BE2C (cell line): ENCODE measurements around the gene ECM1.
A peak's percentile ranks its signal among the peaks of the same experiment; 100 is the strongest.

ENCODE experiments used
- DNase-seq: peaks from one replicate; pipeline ENCODE4 v3.0.0-alpha.2; 2020
- H3K27me3 ChIP-seq: fragments of 250-450 bp; sonication (Bioruptor Pico); 2 replicates; pipeline ENCODE4 v1.5.1; 2020; ENCODE audit warnings: mild to moderate bottlenecking
- H3K36me3 ChIP-seq: fragments of 250-450 bp; sonication (Bioruptor Pico); 2 replicates; pipeline ENCODE4 v1.5.1; 2020; ENCODE audit warnings: mild to moderate bottlenecking
- H3K4me1 ChIP-seq: fragments of 250-450 bp; sonication (Bioruptor Pico); 2 replicates; pipeline ENCODE4 v1.5.1; 2020
- H3K4me3 ChIP-seq: 2 replicates; pipeline ENCODE4 v1.5.1; 2011; ENCODE audit warnings: low read depth, low read length
- H3K9me3 ChIP-seq: fragments of 250-450 bp; sonication (Bioruptor Pico); 2 replicates; pipeline ENCODE4 v1.5.1; 2020
- TF ChIP-seq, protein P1 (sequence below): IDR thresholded peaks from 2 replicates; pipeline ENCODE4 v1.5.1; 2012; ENCODE audit warnings: mild to moderate bottlenecking, low read depth, low read length

ECM1 gene

DNA sequence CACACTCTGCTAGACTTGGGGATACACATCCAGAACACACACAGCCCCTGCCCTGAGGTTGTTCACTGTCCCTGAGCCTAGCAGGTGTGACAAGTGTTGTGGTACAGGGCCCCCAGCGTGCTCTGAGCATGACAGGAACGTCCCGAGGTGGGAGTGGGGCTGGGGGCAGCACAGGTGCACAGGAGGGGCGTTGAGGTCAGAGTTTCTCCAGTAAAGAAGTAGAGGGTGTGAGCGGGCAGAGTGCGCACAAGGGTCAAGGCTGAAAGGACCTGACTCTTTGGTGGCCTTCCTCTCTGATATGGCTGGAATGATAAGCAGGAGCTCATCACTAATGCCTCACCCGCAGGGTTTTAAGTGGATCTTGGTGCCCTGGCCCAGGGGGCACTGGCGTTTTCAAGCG lies 6.4 kb downstream of the ECM1 start:
- Histone ChIP-seq H3K4me1 (peaks cover 3% of the 10 kb centered on the region; the same call in 1 of the 2 replicates), H3K36me3 (no peaks in the 10 kb centered on the region), H3K4me3 (no peak overlapping the region), H3K27me3 (no peaks in the 10 kb centered on the region), H3K9me3 (no peaks in the 10 kb centered on the region)
- TF ChIP-seq, protein P1, sequence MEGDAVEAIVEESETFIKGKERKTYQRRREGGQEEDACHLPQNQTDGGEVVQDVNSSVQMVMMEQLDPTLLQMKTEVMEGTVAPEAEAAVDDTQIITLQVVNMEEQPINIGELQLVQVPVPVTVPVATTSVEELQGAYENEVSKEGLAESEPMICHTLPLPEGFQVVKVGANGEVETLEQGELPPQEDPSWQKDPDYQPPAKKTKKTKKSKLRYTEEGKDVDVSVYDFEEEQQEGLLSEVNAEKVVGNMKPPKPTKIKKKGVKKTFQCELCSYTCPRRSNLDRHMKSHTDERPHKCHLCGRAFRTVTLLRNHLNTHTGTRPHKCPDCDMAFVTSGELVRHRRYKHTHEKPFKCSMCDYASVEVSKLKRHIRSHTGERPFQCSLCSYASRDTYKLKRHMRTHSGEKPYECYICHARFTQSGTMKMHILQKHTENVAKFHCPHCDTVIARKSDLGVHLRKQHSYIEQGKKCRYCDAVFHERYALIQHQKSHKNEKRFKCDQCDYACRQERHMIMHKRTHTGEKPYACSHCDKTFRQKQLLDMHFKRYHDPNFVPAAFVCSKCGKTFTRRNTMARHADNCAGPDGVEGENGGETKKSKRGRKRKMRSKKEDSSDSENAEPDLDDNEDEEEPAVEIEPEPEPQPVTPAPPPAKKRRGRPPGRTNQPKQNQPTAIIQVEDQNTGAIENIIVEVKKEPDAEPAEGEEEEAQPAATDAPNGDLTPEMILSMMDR: no peak
- DNase-seq: no peak

DNA sequence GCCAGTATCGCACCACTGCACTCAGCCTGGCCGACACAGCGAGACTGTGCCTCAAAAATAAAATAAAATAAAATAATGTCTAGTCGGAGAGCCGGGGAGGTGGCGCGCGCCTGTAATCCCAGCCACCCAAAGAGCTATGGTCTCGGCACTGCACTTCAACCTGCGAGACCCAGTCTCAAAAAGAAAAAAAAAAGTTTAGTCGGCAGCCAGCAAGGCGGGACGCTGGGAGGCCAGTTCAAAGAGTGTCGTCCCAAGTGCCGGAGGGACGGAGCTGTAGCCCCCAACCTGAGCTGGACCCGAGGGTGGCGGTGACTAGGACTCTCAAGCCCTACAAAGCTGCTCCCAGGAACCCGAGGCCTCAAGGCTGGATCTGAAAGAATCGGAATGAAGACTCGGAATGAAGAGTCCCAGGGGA lies 7.0 kb downstream of the ECM1 start:
- DNase-seq: no peak
- H3K27me3 ChIP-seq: no peaks in the 10 kb centered on the region
- TF ChIP-seq, protein P1: no peak
- peaks cover 3% of the 10 kb centered on the region; the same call in 1 of the 2 replicates for H3K4me1 ChIP-seq
- H3K9me3 ChIP-seq: no peaks in the 10 kb centered on the region
- no peaks in the 10 kb centered on the region for H3K36me3 ChIP-seq
- peak overlapping the region; percentile 81 for H3K4me3 ChIP-seq

DNA sequence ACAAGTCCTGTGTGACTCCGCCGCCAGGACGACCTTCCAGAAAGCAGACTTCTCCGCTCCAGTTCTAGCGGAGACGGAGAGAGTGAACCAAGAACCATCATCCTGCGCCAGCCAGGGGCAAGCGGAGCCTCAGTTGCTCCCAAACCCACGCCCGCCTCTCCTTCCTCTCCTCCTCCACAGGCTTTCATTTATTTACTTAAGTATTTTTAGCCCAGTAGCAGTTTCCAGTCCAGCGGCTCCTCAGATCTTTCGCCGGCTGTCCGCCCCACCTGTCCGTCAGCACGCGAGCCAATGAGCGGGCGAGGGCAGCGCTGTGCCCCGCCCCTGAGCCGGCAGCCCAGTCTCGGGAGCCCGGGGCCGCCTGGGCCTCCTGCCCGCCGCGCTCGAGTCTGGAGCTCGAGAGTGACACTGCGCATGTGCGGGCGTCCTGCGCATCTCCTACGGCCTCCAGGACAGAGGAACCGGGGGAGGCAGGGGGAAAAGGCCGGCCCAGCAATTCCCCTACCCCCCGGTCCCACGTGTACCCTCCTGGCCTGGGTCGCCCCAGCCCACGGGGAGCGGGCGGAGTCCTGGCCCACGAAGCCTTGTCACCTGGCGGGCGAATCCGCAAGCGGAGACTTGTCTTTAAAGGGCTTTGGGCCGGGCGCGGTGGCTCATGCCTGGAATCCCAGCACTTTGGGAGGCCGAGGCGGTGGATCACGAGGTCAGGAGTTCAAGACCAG lies 7.6 kb downstream of the ECM1 start, which contains the start of gene FALEC:
Gene FALEC, plus strand, starts transcription at position 425 of the 722 bp plus-strand sequence.
- H3K4me1 ChIP-seq: peaks cover 3% of the 10 kb centered on the region; the same call in 1 of the 2 replicates
- H3K27me3 ChIP-seq: no peaks in the 10 kb centered on the region
- TF ChIP-seq, protein P1: no peak
- peak; percentile 98 for DNase-seq
- no peaks in the 10 kb centered on the region for H3K9me3 ChIP-seq
- peak within 1 kb of the TSS; percentile 81 for H3K4me3 ChIP-seq
- no peaks in the 10 kb centered on the region for H3K36me3 ChIP-seq

- no peak for DNase-seq
- H3K36me3 ChIP-seq: no peaks in the 10 kb centered on the region
- peak overlapping the region; percentile 81 for H3K4me3 ChIP-seq
- H3K9me3 ChIP-seq: no peaks in the 10 kb centered on the region
- TF ChIP-seq, protein P1: no peak
- H3K4me1 ChIP-seq: peaks cover 3% of the 10 kb centered on the region; the same call in 1 of the 2 replicates
- no peaks in the 10 kb centered on the region for H3K27me3 ChIP-seq
Observed at GRCh38 chr1:150516050-150516591, 8.2 kb downstream of the ECM1 start.

DNA sequence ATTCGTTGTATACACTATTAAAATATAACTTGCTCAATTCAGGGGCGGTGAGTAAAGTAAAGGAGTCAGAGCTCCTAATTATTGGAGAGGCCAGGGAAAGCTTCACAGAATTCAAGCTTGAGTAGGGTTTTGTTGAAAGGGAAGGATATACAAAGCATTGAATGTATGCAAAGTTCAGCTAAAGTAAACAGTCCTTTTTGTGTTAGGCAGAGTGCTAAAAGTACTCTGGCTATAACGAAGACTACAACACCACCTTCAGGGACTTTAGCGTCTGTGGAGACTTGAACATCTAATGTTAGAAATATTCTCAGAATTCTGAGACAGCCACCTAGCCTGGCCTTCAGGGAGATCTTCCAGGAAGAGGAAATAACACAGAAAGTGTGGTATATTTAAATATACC lies 8.7 kb downstream of the ECM1 start:
- H3K9me3 ChIP-seq: no peaks in the 10 kb centered on the region
- TF ChIP-seq, protein P1: no peak

More for the DNA sequence above, 8.7 kb downstream of the ECM1 start:
- no peak for DNase-seq
- peaks cover 3% of the 10 kb centered on the region; the same call in 1 of the 2 replicates for H3K4me1 ChIP-seq
- H3K4me3 ChIP-seq: peak overlapping the region; percentile 81
- H3K36me3 ChIP-seq: no peaks in the 10 kb centered on the region
- no peaks in the 10 kb centered on the region for H3K27me3 ChIP-seq
